G401.6 (cell line): Measurements from ENCODE around the gene KLHL29.
"Not testable (repeated sequence)": the region's sequence is repeated elsewhere in the genome, so short reads cannot be mapped to it uniquely, and the experiment has no call there.

Experiments used
- FAIRE-seq: peaks from 2 replicates; lab custom pipeline; 2012; peaks lifted over from hg19 to GRCh38; lab: Jason Lieb, UNC

Gene KLHL29

GRCh38 chr2:23384551-23385343, at the start of gene KLHL29:
KLHL29 (plus strand) TSS chr2:23385179; CDS start chr2:23562197, 177,018 bp downstream.
- FAIRE-seq, result no peak

- FAIRE-seq, result no peak
Observed at GRCh38 chr2:23335550-23335949, 49.4 kb upstream of the KLHL29 start.

GRCh38 chr2:23342075-23342474, 42.9 kb upstream of the KLHL29 start:
- no peak for FAIRE-seq

DNA sequence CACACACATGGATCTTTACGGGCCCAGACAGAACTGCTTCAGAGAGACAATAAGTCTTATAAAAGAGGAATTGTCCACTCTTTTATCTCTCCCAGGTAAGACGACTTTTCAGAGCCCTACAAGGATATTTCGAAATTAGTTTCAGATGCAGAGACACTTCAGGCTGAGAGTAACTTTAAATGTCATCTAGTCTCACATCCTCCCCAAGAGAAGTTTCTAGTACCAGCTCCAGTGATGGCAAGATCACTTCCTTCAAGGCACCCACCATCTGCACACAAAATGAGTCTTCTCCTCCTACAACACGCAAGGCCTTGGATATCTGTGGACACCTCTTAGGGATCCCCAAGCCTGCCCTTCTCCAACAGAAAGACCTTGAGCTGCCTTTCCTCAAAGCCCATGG, 39.0 kb upstream of the KLHL29 start:
- FAIRE-seq, result no peak

GRCh38 chr2:23346781-23347180, 38.2 kb upstream of the KLHL29 start:
- no peak for FAIRE-seq

- no peak for FAIRE-seq
Observed at GRCh38 chr2:23347471-23348092, 37.4 kb upstream of the KLHL29 start.

GRCh38 chr2:23348093-23348481, 36.9 kb upstream of the KLHL29 start:
- not testable (repeated sequence) for FAIRE-seq

GRCh38 chr2:23349508-23349907, 35.5 kb upstream of the KLHL29 start:
- FAIRE-seq, result no peak

- FAIRE-seq, result no peak
Observed at GRCh38 chr2:23350041-23350791, 34.8 kb upstream of the KLHL29 start.

DNA sequence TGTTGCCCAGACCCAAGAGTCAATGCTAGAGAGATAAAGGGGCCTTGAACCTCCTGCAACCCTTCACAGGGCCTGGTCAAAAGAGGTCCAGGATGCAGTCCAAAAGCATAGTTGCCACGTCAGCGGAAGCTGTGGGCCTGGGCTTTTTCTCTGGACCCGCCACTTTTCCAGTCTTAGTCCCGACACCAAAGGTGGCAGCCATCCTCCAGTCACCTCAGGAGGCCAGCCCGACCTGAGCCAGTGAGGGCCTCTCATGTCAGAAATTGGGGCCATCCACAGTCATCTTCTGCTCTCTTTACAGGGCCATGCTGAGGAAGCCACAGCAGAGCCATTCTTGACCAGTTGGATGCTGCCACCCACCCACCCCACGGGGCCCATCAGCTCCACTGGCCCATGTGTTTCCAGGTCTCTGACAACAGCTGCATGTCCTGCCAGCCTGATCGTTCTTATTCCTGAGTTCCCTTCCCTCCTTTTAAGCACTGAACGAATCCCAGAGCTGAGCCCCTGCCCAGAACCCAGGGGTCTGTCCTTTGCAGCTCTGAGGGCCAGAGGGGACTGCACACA, 34.1 kb upstream of the KLHL29 start:
- FAIRE-seq, result no peak

DNA sequence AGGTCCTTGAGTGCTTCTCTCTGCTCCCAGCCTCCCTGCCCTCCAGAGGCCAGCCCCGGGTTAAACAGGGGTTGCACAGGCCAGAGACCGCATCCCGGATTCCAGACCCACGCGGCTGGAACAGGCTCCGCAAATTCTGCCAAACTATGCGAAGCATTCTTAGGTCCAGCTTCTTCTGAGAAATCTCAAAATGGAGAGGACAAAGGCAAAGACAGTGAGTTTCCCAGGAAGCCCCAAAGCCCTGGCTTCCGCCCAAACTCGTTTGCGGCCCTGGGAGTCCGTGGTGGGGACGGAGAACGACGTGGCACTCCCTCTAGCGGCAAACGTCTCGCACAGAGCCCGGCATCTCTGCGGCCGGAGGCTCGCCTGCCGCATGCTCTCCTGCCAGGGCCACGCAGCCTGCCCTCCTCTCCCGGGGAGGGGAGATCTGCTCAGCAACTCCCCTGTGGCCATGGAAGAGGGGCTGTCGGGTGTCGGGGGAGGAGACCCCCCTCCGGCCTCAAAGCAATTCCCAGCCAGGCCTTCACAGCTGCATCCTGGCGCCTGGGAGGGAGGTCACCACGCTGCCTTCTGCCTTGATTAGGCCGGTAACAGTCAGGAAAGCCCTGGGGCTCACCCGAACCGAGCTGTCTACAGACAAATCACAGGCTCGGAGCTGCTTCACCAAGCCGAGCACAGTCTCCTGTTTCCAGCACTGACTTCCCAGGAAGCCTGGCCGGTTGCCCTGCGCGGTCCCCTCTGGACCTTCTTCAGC, 33.4 kb upstream of the KLHL29 start:
- no peak for FAIRE-seq

DNA sequence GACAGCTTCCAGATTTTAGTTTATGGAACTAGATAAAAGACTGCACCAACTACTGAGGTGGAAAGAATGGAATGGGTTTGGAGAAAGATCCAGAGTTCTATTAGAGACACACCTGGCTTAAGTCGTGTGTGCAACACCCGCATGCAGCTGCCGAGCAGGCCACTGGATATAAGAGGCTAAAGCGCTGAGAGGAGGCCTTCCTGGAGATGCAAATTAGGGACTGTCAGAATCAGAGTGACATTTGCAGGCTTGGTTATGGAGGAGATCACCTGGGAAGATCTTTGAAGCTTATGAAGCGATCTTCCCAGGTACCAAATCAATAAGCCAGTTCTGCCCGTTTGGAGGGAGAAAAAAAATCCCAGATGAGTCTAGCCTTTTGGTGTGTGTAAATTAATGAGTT, 30.4 kb upstream of the KLHL29 start:
- no peak for FAIRE-seq

GRCh38 chr2:23355001-23355400, 30.0 kb upstream of the KLHL29 start:
- no peak for FAIRE-seq

GRCh38 chr2:23356711-23357110, 28.3 kb upstream of the KLHL29 start:
- FAIRE-seq, result no peak

GRCh38 chr2:23359631-23360567, 25.1 kb upstream of the KLHL29 start:
- no peak for FAIRE-seq

GRCh38 chr2:23360571-23361125, 24.3 kb upstream of the KLHL29 start:
- no peak for FAIRE-seq

DNA sequence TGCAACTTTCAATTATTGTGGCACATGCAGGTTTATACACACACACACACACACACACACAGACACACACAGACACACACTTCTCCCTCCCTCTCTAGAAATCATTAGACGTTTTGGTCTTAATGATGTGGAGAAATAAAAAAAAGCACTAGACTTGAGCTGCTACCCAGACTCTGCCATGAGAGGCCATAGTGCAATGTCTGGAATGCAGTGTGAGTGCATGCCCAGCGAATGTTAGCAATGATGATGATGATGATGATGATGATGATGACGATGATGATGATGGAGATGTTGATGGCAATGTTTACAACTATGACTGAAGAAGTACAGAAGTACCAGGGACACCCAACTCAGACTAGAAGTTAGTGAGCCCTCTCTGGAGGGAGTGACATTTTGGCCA, 23.8 kb upstream of the KLHL29 start:
- FAIRE-seq, result no peak

GRCh38 chr2:23363268-23363667, 21.7 kb upstream of the KLHL29 start:
- no peak for FAIRE-seq

DNA sequence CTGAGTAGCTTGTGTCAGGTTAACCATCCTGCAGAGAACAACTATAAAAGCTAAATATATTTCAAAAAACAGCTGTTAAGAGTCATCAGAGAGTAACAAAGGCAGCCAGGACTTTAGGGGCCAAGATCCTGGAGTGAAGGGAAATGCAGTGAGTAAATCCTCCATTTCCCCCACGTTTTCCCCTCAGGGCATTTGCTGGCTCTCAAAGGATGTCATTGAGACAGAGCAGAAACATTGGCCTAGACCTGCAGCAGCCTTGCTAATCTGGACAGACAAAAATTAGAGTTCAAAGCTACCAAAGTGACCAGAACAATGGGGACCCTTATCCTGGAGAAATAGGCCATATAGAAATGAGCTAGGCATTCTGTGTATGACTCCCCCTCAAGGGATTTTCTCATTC, 21.1 kb upstream of the KLHL29 start:
- no peak for FAIRE-seq

GRCh38 chr2:23366720-23367119, 18.3 kb upstream of the KLHL29 start:
- no peak for FAIRE-seq

DNA sequence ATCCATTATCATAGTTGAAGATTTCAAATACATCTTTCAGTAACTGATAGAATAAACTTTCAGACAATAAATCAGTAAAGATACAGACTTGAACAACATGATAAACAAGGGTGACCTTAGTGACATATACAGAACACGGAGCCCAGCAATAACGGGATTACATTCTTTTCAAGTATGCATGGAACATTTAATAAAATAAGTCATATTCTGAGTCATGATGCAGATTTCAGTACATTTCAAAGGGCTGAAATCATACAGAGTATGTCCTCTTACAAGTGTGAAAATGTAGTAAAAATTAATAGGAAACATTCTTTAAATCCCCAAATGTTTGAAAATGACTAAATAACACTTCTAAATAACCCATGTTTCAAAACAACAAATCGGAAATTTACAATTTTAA, 17.2 kb upstream of the KLHL29 start:
- FAIRE-seq, result no peak
